SIG-M5 treated with dmso at 0.1 percent for 504 hours (cell line): ENCODE data around the gene SGCE.

Experiments used
- DNase-seq: peaks from one replicate; lab custom pipeline; 2025; ENCODE audit not compliant: unreplicated experiment; lab: John Stamatoyannopoulos, UW

The SGCE gene

GRCh38 chr7:94630855-94631254 is 25.1 kb downstream of the SGCE start:
- DNase-seq = no peak

- no peak for DNase-seq
Observed at GRCh38 chr7:94623820-94624219, 32.1 kb downstream of the SGCE start.

- no peak for DNase-seq
Observed at GRCh38 chr7:94621120-94621519, 34.8 kb downstream of the SGCE start.

GRCh38 chr7:94620703-94621118 is 35.2 kb downstream of the SGCE start:
- peak; percentile 57 for DNase-seq

GRCh38 chr7:94618126-94618525 is 37.8 kb downstream of the SGCE start:
- DNase-seq = no peak

GRCh38 chr7:94616855-94617254 is 39.1 kb downstream of the SGCE start:
- no peak for DNase-seq

GRCh38 chr7:94615666-94616065 is 40.3 kb downstream of the SGCE start:
- DNase-seq = no peak

- no peak for DNase-seq
Observed at GRCh38 chr7:94612661-94613060, 43.3 kb downstream of the SGCE start.

GRCh38 chr7:94612253-94612652 is 43.7 kb downstream of the SGCE start:
- no peak for DNase-seq

- no peak for DNase-seq
Observed at GRCh38 chr7:94609561-94609960, 46.4 kb downstream of the SGCE start.

- no peak for DNase-seq
Observed at GRCh38 chr7:94605031-94605430, 50.9 kb downstream of the SGCE start.

GRCh38 chr7:94602181-94602580 is 53.8 kb downstream of the SGCE start:
- no peak for DNase-seq

GRCh38 chr7:94600267-94600666 is 55.7 kb downstream of the SGCE start:
- DNase-seq = no peak

- DNase-seq = no peak
Observed at GRCh38 chr7:94595717-94596116, 60.2 kb downstream of the SGCE start.

GRCh38 chr7:94594882-94595281 is 61.1 kb downstream of the SGCE start:
- no peak for DNase-seq

GRCh38 chr7:94591176-94591575 is 64.8 kb downstream of the SGCE start:
- DNase-seq = no peak

GRCh38 chr7:94590526-94591162 is 65.3 kb downstream of the SGCE start:
- no peak for DNase-seq

- no peak for DNase-seq
Observed at GRCh38 chr7:94588075-94588474, 67.9 kb downstream of the SGCE start.

GRCh38 chr7:94584113-94584512 is 71.8 kb downstream of the SGCE start:
- DNase-seq = no peak

- peak; percentile 25 for DNase-seq
Observed at GRCh38 chr7:94580601-94581000, 75.3 kb downstream of the SGCE start.

- no peak for DNase-seq
Observed at GRCh38 chr7:94579470-94579869, 76.5 kb downstream of the SGCE start.

- DNase-seq = no peak
Observed at GRCh38 chr7:94578614-94579013, 77.3 kb downstream of the SGCE start.

GRCh38 chr7:94577357-94577756 is 78.6 kb downstream of the SGCE start:
- no peak for DNase-seq
